Neutrophil (primary cell): ENCODE data around the gene FNBP1L.

Experiments
- H3K27ac ChIP-seq: fragments of 200-600 bp; sonication (generic); 2 replicates; pipeline ENCODE4 v1.5.1; 2016; ENCODE audit warnings: mild to moderate bottlenecking, moderate library complexity
- H3K27me3 ChIP-seq: fragments of 200-600 bp; sonication (generic); 2 replicates; pipeline ENCODE4 v1.6.0; 2016; ENCODE audit warnings: mild to moderate bottlenecking
- H3K36me3 ChIP-seq: fragments of 200-600 bp; sonication (generic); 2 replicates; pipeline ENCODE4 v1.5.1; 2017
- H3K4me1 ChIP-seq, 2 experiments: fragments of 200-600 bp in 1 of 2; sonication (generic) in 1 of 2; 1 replicate in 1 of 2; 2 replicates in 1 of 2; pipeline versions ENCODE4 v1.5.1 to v1.6.1; 2013 to 2016; ENCODE audit warnings: low read depth in 1 of 2, low read length in 1 of 2, mild to moderate bottlenecking in 1 of 2, moderate library complexity in 1 of 2; ENCODE audit not compliant: control insufficient read depth in 1 of 2, insufficient read depth in 1 of 2
- H3K4me3 ChIP-seq, 2 experiments: fragments of 200-600 bp in 1 of 2; sonication (generic) in 1 of 2; 1 replicate in 1 of 2; 2 replicates in 1 of 2; pipeline ENCODE4 v1.5.1; 2013 to 2016; ENCODE audit warnings: low read depth in 1 of 2, low read length in 1 of 2, mild to moderate bottlenecking in 1 of 2, moderate library complexity in 1 of 2
- H3K9me3 ChIP-seq: fragments of 200-600 bp; sonication (generic); 2 replicates; pipeline ENCODE4 v1.5.1; 2016
- TF ChIP-seq, protein P1 (sequence below): fragments of 200-600 bp; sonication (generic); IDR thresholded peaks from 2 replicates; pipeline ENCODE4 v1.5.1; 2016; ENCODE audit warnings: antibody characterized with exemption

The FNBP1L gene

DNA sequence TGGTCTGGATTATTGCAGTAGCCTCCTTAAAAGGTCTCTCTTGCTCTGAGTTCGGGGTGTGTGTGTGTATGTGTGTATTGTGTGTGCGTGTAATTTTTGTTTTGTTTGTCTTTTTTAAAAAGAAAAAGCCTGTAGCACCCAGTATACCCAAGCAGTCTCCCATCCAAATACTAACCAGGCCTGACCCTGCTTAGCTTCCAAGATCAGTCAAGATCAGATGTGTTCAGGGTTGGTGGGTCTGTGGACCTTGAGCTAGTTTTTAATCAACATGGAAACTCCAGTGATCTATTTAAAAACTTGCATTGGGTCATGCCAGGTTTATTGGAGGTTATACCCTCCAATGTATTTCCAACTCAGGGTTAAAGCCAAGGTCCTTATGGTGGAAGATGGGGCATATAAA, 40.3 kb downstream of the FNBP1L start:
- Histone ChIP-seq H3K4me1 (no peaks in the 10 kb centered on the region), H3K27ac (no peak overlapping the region), H3K9me3 (no peaks in the 10 kb centered on the region), H3K4me3 (no peak overlapping the region), H3K36me3 (no peaks in the 10 kb centered on the region), H3K27me3 (no peaks in the 10 kb centered on the region)
- TF ChIP-seq, protein P1, sequence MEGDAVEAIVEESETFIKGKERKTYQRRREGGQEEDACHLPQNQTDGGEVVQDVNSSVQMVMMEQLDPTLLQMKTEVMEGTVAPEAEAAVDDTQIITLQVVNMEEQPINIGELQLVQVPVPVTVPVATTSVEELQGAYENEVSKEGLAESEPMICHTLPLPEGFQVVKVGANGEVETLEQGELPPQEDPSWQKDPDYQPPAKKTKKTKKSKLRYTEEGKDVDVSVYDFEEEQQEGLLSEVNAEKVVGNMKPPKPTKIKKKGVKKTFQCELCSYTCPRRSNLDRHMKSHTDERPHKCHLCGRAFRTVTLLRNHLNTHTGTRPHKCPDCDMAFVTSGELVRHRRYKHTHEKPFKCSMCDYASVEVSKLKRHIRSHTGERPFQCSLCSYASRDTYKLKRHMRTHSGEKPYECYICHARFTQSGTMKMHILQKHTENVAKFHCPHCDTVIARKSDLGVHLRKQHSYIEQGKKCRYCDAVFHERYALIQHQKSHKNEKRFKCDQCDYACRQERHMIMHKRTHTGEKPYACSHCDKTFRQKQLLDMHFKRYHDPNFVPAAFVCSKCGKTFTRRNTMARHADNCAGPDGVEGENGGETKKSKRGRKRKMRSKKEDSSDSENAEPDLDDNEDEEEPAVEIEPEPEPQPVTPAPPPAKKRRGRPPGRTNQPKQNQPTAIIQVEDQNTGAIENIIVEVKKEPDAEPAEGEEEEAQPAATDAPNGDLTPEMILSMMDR: no peak

DNA sequence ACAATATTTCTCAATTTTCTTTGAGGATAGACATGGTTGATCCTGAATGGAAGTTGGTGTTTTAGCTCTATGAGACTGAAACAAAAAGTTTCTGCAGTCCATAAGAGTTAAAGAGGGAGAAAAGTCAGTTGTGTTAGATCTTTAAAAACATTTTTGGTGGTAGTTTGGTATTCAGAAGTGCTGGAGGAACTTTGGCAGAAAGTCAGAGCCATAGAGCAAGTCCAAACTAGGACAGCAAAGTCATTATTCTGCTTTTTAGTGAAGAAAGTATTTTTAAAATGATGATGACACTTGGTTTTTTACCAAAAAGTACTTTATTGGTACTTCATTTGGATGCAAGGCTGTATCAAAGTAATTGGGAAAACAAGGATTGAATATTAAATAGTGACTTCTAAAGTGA, 41.8 kb downstream of the FNBP1L start:
- TF ChIP-seq, protein P1: no peak
- Histone ChIP-seq H3K4me1 (no peaks in the 10 kb centered on the region), H3K36me3 (no peaks in the 10 kb centered on the region), H3K27me3 (no peaks in the 10 kb centered on the region), H3K27ac (no peak overlapping the region), H3K4me3 (no peak overlapping the region), H3K9me3 (no peaks in the 10 kb centered on the region)

DNA sequence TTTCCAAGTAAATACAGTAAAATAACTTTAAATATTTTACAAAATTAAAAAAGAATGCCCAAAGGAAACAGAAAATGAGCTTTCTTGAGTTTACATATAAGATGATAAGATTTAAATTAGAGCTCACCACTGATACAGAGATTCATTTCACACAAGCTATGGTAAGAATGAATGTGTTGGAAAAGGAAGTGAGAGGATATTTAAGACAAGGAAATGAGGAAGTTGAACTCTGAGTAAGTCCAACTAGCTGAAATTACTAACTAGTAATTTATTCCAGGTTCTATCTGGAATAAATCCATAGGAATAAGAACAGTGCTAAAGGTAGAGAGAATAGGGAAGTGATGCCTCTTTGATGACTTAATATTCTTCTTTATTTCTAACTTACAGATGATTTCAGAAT, 42.4 kb downstream of the FNBP1L start:
- Histone ChIP-seq H3K4me3 (no peak overlapping the region), H3K27me3 (no peaks in the 10 kb centered on the region), H3K36me3 (no peaks in the 10 kb centered on the region), H3K9me3 (no peaks in the 10 kb centered on the region), H3K27ac (no peak overlapping the region), H3K4me1 (no peaks in the 10 kb centered on the region)
- TF ChIP-seq, protein P1: no peak

DNA sequence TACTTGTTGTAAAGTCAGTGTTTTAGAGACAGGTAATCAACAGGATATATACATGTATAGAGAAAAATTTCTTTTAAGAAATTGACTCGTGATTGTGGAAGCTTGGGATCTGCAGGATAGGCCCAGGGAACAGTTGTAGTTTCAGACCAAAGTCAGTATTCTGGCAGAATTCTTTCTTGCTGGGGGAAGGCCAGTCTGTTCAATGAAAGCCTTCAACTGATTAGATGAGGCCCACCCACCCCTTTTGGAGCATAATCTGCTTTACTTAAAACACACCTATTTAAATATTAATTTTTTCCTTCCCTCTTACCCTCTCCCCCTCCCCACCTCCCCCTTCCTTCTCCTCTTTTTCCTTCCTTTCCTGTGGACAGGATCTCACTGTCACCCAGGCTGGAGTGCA, 48.0 kb downstream of the FNBP1L start:
- Histone ChIP-seq H3K27me3 (no peaks in the 10 kb centered on the region), H3K4me3 (no peak overlapping the region)

DNA sequence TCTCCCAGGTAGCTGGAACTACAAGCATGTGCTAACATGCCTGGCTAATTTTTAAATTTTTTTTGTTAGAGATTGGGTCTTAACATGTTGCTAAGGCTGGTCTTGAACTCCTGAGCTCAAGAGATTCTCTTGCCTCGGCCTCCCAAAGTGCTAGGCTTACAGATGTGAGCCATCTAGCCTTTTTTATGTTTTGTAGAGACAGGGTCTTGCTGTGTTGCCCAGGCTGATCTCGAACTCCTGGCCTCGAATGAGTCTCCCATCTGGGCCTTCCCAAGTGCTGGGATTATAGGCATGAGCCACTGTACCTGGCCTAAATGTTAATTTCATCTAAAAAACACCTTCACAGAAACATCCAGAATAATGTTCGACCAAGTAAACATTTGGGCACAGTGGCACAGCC, 48.6 kb downstream of the FNBP1L start:
- H3K4me1 ChIP-seq: no peaks in the 10 kb centered on the region
- H3K27ac ChIP-seq: no peak overlapping the region
- no peak overlapping the region for H3K4me3 ChIP-seq
- H3K36me3 ChIP-seq: no peaks in the 10 kb centered on the region
- no peaks in the 10 kb centered on the region for H3K9me3 ChIP-seq
- no peaks in the 10 kb centered on the region for H3K27me3 ChIP-seq
- TF ChIP-seq, protein P1: no peak

More for the DNA sequence above, 48.0 kb downstream of the FNBP1L start:
- Histone ChIP-seq H3K27ac (no peak overlapping the region), H3K4me1 (no peaks in the 10 kb centered on the region), H3K36me3 (no peaks in the 10 kb centered on the region), H3K9me3 (no peaks in the 10 kb centered on the region)
- TF ChIP-seq, protein P1: no peak

DNA sequence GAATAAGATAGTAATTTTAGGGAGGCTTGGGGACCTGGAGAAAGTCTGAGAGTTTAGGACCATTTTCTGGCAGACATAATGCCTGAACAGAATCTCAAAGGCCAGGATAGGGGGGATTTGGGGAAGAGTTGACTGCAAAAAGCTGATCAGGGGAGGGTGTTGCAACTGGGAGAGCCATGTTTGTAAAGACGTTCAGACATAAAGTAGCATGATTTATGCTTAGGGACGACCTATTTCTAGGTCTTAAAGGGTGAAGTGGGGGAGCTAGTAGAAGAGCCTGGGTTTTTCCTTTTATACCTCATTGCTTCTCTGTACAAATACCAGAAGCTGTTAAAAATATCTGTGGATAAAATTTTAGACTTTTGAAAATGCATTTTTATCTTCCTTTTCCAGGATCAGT, 51.2 kb downstream of the FNBP1L start:
- Histone ChIP-seq H3K27ac (no peak overlapping the region), H3K27me3 (no peaks in the 10 kb centered on the region), H3K4me1 (no peaks in the 10 kb centered on the region), H3K9me3 (no peaks in the 10 kb centered on the region), H3K36me3 (no peaks in the 10 kb centered on the region), H3K4me3 (no peak overlapping the region)
- TF ChIP-seq, protein P1: no peak
